Measurements from ENCODE around the gene SUGT1. TPM values are rescaled to one million over a fixed set of nuclear protein-coding genes. Genes with fewer than 3 reads are reported as not detected.

Gene SUGT1
- total and polyA plus RNA-seq, 8 donors, result 7.0 to 44.6 (median 35.0) TPM

GRCh38 chr13:52665325-52665724 is 12.7 kb downstream of the SUGT1 start:
- peak in 2 of 7 experiments; percentile 14 to 15 for TF ChIP-seq CTCF (IDR thresholded peaks at IDR 0.05)
- no peak for TF ChIP-seq POLR2AphosphoS5 (IDR thresholded peaks at IDR 0.05)
- Histone ChIP-seq H3K27ac (no peak overlapping the region), H3K4me1 (peaks cover 0 to 7% (median 0%) of the 10 kb centered on the region in 4 donors), H3K27me3 (no peaks in the 10 kb centered on the region), H3K9me3 (no peaks in the 10 kb centered on the region), H3K36me3 (peaks cover 41 to 97% (median 93%) of the 10 kb centered on the region in 4 donors), H3K4me3 (no peak overlapping the region)
- DNase-seq, result peak in 1 of 2 donors; percentile 28
- intact Hi-C loops (cut with DNase I; ENCODE audit: low total_unique reads), result no loop called here

GRCh38 chr13:52669677-52670076 is 17.0 kb downstream of the SUGT1 start:
- no peak for DNase-seq
- H3K4me3 ChIP-seq, result no peak overlapping the region
- H3K36me3 ChIP-seq, result peaks cover 23 to 66% (median 61%) of the 10 kb centered on the region in 4 donors
- H3K4me1 ChIP-seq, result peaks cover 0 to 16% (median 0%) of the 10 kb centered on the region in 4 donors
- TF ChIP-seq CTCF (IDR thresholded peaks at IDR 0.05) (no peak), POLR2A (IDR thresholded peaks at IDR 0.05) (no peak), POLR2AphosphoS5 (IDR thresholded peaks at IDR 0.05) (no peak), EP300 (IDR thresholded peaks at IDR 0.05) (no peak)
- no peaks in the 10 kb centered on the region for H3K9me3 ChIP-seq
- intact Hi-C loops (cut with DNase I; ENCODE audit: low total_unique reads), result no loop called here
- no peaks in the 10 kb centered on the region for H3K27me3 ChIP-seq
- WGBS, 5 donors, result 75 to 90% (median 83%) methylated on average over 2 of the region's 2 CpGs
- no peak overlapping the region for H3K27ac ChIP-seq

- Histone ChIP-seq H3K4me3 (no peak overlapping the region), H3K36me3 (peaks cover 17 to 62% (median 57%) of the 10 kb centered on the region in 4 donors), H3K9me3 (no peaks in the 10 kb centered on the region), H3K27me3 (no peaks in the 10 kb centered on the region), H3K27ac (no peak overlapping the region), H3K4me1 (peaks cover 0 to 16% (median 0%) of the 10 kb centered on the region in 4 donors)
- intact Hi-C loops (cut with DNase I; ENCODE audit: low total_unique reads), result no loop called here
- no peak for DNase-seq
- 90 to 100% (median 98%) methylated on average over 8 of the region's 8 CpGs for WGBS, 5 donors
- no peak for TF ChIP-seq POLR2A (IDR thresholded peaks at IDR 0.05)
- no peak for TF ChIP-seq EP300 (IDR thresholded peaks at IDR 0.05)
- no peak for TF ChIP-seq POLR2AphosphoS5 (IDR thresholded peaks at IDR 0.05)
- no peak for TF ChIP-seq CTCF (IDR thresholded peaks at IDR 0.05)
These were observed 18.1 kb downstream of the SUGT1 start for GRCh38 chr13:52670726-52671125.

- WGBS, 5 donors, result 84 to 94% (median 91%) methylated on average over 1 of the region's 1 CpG
- no peak for TF ChIP-seq POLR2A (IDR thresholded peaks at IDR 0.05)
- TF ChIP-seq EP300 (IDR thresholded peaks at IDR 0.05), result no peak
- TF ChIP-seq POLR2AphosphoS5 (IDR thresholded peaks at IDR 0.05), result no peak
- no peak for TF ChIP-seq CTCF (IDR thresholded peaks at IDR 0.05)
These were observed 20.8 kb downstream of the SUGT1 start for GRCh38 chr13:52673465-52673864.

More at GRCh38 chr13:52673465-52673864, 20.8 kb downstream of the SUGT1 start:
- Histone ChIP-seq H3K27ac (no peak overlapping the region), H3K9me3 (no peaks in the 10 kb centered on the region), H3K36me3 (peaks cover 17 to 60% (median 50%) of the 10 kb centered on the region in 4 donors), H3K4me1 (peaks cover 0 to 10% (median 0%) of the 10 kb centered on the region in 4 donors), H3K27me3 (no peaks in the 10 kb centered on the region), H3K4me3 (no peak overlapping the region)
- no peak for DNase-seq
- intact Hi-C loops (cut with DNase I; ENCODE audit: low total_unique reads), result no loop called here

All from stomach (tissue), 9 donors.